HG03378 (cell line): ENCODE results near the gene CDK11B.

Source experiments
- ATAC-seq: cut with Tn5 transposase; IDR thresholded peaks from one replicate; pipeline ENCODE4 v1.9.1; 2021; ENCODE audit warnings: mild to moderate bottlenecking, moderate library complexity; ENCODE audit not compliant: unreplicated experiment

Gene CDK11B

DNA sequence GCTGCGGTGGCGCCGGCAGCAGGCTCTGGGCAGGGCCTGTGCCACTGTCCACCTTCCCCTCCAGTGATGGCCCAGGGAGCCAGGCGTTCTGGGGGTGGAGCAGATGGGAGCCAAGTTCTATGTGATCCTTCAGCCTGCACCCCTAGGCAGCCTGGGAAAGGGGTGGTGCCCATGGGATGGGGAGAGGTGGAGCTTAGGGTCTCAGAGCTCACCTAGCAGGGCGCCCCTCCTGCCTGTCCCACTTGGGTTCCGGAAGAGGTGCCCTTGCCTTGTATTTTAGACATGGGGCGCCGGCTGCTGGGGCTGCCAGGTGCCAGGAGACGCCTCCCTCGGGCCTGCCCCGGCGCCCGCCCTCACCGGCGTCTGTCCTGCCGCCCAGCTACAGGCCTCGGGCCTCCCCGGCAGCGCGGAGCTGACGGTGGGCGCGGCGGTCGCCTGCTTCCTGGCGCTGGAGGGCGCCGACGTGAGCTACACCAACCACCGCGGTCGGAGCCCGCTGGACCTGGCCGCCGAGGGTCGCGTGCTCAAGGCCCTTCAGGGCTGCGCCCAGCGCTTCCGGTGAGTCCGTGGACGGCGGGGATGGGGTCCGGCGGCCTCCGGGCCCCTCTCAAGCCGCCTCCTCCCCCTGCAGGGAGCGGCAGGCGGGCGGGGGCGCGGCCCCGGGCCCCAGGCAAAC is 29.9 kb downstream of the CDK11B start:
- ATAC-seq, result no peak

DNA sequence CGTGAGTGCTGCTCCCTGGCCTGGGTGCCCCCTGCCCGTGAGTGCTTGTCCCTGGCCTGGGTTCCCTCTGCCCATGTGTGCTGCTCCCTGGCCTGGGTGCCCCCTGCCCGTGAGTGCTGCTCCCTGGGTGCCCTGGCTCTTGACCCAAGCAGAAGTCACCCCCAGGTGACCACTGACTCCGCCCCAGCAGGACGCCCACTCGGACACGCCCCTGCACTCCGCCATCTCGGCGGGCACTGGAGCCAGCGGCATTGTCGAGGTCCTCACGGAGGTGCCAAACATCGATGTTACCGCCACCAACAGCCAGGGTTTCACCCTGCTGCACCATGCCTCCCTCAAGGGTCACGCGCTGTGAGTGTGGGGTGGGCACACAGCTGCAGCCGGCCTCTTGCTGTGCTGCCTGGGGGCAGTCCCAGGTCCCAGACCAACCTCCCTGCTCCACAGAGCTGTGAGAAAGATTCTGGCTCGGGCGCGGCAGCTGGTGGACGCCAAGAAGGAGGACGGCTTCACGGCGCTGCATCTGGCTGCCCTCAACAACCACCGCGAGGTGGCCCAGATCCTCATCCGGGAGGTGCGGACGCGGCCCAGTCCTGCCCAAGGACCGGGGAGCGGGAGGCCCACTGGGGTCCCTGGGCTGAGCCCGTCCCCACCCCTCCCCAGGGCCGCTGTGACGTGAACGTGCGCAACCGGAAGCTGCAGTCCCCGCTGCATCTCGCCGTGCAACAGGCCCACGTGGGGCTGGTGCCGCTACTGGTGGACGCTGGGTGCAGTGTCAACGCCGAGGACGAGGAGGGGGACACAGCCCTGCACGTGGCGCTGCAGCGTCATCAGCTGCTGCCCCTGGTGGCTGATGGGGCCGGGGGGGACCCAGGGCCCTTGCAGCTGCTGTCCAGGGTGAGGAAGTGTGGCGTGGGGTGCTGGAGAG is 30.7 kb downstream of the CDK11B start:
- no peak for ATAC-seq

DNA sequence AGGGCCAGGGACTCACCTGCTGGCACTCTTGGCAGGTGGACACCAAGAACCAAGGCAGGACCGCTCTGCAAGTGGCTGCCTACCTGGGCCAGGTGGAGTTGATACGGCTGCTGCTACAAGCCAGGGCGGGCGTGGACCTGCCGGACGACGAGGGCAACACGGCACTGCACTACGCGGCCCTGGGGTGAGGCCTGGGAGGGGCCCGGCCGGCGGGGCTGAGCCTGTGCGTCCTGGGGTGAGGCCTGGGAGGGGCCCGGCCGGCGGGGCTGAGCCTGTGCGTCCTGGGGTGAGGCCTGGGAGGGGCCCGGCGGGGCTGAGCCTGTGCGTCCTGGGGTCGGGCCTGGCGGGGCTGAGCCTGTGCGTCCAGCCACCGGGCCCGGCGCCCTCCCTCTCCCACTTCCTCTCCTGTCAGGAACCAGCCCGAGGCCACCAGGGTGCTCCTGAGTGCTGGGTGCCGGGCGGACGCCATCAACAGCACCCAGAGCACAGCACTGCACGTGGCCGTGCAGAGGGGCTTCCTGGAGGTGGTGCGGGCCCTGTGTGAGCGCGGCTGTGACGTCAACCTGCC is 31.5 kb downstream of the CDK11B start:
- no peak for ATAC-seq

DNA sequence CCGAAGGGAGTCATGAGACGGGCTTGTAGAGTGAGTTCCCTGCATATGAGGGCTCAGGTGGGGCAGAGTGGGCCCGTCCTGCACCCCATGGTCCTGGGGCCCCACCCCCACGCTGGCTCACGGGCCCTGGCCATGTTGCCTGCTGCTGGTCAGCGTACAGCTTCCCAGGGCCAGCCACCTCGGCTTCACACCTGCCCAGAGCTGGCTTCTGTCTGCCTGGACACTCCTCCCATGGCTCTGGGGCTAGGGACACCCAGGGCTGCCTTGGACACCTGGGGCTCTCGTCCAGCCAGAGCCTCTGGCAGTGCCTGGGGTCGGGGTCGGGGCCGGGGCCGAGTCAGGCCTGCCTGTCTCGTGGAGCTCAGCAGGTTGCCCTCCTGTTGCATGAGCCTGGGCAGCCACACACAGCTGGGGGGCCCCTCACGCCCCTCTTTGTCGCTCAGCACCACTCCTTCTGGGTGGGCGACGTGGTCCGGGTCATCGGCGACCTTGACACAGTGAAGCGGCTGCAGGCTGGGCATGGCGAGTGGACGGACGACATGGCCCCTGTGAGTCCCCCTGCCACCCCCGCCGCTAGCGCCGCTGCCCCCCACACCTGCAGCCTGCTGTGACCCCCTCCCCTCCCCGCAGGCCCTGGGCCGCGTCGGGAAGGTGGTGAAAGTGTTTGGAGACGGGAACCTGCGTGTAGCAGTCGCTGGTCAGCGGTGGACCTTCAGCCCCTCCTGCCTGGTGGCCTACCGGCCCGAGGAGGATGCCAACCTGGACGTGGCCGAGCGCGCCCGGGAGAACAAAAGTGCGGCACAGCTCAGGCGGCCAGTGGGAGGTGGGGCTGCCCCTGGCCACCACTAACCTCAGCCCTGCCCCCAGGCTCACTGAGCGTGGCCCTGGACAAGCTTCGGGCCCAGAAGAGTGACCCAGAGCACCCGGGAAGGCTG is 32.3 kb downstream of the CDK11B start:
- no peak for ATAC-seq

DNA sequence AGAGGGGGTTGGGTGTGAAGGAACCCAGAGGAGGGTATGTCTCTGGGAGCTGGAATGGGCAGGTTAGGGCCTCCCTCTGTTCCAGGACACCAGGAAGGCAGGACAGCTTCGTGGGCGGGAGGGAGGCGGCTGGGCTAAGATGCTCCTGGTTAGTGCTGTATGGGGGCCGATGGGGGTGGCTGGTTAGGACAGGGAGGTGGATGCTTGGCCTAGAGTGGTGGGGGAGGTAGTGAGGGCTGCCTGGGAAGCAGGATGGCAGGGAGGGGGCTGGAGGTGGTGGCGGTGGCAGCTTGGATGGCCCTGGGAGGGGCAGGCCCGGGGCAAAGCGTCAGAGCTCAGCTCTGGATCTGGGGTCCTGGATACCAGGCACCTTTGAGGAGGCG is 33.0 kb downstream of the CDK11B start:
- ATAC-seq, result no peak

DNA sequence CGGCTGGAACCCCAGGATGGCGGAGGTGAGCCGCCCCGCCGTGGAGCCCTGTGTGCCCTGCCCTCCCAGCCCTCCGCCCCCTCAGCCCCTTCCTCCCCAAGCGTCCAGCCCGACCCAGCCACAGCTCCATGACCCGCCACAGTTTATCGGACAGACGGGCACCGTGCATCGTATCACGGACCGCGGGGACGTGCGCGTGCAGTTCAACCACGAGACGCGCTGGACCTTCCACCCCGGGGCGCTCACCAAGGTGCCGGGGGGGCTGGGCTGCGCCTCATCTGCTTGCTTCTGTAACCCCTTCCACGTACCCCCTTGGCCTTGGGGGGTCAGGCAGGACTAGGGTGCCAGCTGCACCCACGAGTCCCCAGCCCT is 33.4 kb downstream of the CDK11B start:
- no peak for ATAC-seq

DNA sequence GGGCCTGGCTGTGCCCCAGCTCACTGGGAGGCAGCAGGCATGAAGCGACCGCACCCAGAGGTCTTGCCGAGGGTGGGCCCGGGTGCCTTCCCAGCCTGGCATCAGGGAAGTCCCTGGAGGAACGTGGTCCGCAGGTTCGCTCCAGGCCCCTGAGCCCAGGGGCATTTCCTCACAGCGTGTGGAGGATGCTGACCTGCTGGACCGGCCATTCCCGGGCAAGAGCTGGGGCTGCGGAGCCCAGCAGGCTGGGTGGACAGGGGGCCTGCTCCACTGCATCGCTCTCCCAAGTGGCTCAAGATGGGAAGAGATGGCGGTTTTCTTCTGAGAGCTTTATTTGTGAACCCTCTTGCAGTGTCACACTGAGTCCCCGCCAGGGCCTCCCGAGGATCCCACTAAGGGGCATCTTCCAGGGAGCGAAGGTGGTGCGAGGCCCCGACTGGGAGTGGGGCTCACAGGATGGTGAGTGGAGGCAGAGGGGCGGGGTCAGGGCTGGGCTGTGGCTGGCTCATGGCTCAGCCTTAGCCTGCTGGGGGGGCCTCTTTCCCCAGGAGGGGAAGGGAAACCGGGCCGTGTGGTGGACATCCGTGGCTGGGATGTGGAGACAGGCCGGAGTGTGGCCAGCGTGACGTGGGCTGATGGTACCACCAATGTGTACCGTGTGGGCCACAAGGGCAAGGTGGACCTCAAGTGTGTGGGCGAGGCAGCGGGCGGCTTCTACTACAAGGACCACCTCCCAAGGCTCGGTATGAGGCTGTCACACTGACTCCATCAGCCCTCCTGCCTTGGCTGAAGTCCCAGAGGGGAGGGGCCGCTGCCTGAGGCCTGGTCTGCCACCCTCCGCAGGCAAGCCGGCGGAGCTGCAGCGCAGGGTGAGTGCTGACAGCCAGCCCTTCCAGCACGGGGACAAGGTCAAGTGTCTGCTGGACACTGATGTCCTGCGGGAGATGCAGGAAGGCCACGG is 34.1 kb downstream of the CDK11B start:
- ATAC-seq, result no peak

DNA sequence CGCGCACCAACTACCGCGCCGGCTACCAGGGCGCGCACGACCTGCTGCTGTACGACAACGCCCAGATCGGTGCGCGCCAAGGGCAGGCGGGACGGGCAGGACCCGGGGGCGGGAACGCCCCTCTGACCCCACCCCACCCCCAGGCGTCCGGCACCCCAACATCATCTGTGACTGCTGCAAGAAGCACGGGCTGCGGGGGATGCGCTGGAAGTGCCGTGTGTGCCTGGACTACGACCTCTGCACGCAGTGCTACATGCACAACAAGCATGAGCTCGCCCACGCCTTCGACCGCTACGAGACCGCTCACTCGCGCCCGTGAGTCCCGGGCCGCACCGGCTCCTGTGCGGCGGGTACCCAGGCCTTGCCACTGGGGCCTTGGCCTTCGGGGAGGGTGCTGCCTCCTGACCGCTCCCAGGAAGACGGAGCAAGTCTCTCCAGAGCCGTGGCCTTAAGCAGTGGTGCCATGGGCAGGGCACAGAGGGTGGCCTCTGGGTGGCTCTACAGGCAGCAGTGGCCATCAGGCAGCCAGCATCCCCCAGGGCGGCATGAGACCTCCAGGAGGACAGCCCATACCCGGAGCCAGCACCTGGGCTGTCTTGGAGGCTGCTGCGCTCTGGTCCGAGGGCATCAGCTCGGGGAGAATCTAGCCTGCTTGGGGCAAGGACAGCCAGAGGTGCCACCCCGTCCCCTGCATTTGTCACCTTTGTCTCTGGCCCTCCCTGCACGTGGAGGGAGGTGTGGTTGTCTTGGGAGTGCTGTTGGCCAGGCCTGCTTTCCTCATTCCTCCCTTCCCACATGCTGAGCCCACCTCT is 35.0 kb downstream of the CDK11B start:
- ATAC-seq, result no peak

DNA sequence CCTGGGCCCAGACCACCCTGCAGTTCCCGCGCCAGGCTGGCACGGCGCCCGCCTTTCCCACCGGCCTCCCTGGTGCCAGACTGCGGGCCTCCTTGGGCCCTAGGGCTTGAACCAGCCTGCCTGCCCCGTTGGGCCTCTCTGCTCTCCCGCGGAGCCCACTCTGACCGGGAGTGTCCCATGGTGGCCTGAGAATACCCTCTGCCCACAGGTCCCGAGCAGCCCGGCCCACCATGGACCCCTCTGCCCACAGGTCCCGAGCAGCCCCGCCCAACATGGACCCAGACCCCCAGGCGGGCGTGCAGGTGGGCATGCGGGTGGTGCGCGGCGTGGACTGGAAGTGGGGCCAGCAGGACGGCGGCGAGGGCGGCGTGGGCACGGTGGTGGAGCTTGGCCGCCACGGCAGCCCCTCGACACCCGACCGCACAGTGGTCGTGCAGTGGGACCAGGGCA is 35.6 kb downstream of the CDK11B start:
- no peak for ATAC-seq

DNA sequence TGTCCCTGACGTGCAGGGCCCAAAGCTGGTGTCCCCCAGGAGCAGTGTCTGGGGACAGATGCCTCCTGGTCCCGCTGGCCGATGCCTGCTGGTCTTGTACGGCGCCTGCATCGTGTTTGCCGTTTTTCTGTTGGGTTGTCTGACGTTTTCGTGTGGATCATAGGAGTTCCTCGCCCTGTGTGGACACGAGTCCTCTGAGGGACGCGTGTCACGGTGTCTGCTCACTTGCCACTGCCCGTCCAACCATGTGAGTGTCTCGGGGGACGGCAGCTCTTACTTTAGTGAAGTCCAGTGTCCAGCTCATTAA is 36.1 kb downstream of the CDK11B start:
- ATAC-seq, result no peak

DNA sequence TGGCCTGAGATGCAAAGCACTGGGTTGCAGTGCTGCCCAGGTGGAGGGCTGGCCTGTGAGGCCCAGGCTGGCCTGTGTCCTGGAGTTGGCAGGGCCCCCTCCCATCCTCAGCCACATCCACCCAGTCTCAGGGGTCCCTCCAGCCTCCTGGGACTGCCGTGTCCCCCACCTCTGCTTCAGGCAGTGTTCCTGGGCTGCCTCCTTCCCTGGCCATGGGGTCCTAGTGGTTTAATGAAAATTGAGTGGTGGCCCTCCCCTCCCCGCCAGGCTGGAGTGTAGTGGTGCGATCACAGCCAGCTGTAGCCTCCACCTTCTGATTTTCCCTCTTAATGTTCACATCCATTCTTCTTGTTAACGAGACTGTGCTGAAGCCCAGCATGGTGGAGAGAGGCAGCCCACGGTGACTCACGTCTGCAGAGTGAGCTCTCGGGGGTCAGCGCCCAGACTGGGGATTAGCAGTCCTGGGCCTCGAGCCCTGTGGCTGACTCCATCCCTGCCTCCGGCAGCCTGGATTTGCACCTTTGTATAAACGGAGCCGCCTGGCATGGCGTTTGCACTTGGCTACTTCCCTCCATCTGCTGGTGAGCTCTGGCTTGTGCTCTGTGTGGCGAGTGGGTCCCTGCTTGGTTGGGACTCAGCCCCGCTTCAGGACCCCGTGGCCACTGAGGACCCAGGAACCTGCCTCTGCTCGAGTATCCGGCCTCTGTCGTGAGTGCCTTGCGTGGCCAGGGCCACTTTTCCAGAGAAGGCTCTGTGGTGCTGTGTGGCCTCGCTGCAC is 36.6 kb downstream of the CDK11B start:
- no peak for ATAC-seq

DNA sequence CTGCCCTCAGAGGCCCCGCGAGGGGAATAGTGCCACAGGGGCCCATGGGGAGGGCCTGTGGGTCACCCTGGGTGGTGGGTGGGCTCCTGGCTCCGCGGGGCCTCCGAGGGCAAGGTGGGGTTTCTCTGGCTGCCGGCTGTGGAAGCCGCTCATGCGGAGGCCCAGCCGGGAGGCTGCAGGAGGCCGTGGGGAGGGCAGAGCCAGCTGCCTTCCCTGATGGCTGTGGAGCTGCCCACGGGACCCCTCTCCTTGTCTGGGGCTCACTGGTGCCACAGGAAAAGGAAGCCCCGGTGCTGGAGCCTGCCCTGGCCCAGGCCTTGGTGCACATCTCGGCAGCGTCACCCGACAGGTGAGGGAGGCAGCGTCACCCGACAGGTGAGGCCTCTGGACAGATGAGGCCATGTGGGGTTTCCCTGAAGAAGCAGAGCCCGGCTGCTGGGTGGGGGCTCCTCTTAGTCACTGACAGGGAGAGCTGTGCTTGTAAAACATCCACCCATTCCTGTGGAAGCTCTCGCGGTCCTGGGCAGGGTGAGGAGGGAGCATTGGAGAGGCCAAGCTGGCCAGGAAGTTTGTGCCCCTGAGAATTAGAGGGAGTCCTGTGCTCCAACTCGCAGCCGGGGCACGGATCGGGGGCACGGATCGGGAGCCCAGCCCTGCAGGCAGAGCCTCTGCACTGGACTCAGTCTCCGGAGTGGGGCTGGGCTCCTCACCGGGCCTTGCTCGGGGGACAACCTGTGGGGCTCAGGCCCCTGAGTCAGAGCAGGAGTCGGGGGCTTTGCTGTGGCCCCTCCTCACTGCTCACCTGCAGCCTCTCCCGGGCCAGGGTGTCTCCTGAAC is 37.4 kb downstream of the CDK11B start:
- no peak for ATAC-seq

DNA sequence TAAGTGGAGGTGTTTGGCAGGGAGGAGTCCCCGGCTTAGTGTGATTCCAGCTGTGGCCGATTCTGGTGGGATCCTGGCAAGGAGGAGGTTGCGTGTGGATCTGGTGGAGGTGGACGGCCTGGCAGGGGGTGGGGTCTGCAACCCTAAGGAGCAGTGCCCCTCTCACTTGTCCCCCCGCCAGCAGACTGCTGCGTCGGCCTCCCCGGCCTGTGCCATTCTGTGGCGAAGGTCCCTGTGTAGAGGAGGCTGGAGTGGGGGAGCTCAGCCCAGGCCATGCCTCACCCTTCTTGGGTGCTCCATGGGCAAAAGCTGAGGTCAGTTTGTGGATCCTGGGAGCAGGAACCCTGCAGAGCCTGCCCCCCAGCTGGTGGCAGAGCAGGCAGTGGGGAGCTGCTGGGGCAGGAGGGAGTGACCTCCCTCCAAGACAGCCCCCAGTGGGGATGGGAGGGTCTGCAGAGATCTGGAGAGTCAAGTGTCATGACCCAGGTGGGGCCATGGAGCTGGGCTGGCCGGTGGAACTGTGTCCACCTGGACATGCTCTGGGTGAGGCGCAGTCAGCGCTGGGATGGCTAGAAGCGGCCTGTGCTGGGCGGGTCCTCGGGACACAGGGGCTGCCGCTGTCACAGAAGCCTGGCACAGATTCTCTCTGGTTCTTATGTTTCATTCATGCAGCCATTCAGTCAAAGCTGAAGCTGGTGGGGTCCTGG is 38.2 kb downstream of the CDK11B start:
- ATAC-seq, result no peak

DNA sequence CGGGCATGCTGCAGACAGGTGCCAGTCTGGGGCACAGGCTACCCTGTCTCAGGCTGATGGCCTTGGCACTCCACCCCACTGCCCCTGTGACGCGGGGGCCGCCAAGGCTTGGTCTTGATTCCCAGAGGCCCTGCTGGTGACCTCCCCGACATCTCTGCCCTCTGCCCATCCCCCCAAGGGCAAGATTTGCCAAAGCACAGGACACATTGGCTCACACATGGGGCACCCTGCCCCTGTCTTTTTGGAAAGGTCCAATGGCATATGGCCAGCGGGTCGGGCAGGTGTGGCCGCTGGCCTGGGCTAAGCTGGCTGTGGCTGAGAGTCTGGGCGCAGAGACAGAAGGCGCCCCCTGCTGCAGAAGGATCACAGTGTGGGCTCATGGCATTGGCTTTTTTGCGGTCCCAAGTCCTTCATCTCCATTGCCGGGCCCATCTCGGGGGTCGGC is 38.9 kb downstream of the CDK11B start:
- ATAC-seq, result no peak

DNA sequence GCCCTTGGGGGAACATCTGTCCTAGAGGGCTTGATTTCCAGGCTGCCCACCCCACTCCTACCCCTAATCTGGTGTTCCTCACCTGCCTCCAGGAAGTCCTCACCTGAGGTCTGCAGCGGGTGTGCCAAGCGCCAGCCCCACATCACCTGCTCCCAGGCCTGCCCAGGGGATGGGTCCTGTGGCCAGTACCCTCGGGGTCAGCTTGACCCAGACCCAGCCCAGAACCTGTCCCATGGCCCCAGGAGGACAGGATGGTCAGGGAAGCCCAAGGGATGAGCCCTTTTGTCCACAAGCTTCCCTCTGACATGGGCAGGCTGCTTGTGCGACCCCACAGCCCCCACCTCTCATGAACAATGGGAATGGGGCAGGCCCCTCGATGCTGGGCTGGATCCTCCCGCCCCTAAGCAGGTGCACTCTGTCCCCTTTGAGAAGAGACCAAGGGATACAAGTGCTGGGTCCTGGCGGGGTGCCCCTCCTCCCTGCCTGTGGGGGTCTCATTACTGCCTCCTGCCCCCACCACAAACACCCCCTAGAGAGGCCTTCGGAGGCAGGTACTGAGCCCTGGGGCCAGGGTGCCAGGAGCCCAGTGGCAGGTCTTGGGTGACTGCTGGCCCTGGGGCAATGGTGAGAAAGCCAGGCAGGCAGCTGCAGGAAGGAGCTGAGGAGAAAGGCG is 40.3 kb downstream of the CDK11B start:
- ATAC-seq, result no peak

DNA sequence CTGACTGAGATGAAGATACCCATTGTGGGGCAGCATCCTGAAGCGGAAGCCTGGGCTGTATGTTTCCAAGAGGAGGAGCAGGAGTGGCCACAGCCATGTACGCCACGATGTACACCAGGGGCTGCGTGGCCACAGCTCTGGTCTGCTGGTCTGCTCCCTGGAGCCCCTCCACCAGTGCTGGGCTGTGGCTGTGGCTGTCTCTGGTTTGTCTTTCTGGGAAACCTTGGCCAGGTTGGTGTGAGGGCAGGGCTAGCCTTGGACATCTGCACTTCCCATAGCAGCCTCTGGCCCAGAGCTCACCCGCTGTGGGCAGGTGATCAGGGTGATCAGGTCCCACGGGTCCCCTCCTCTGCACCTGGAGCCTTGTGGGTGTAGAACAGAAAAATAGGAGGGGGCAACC is 40.9 kb downstream of the CDK11B start:
- no peak for ATAC-seq
